OCI-LY1 (cell line): ENCODE results near the gene FABP1.

Experiments
- EZH2 ChIP-seq: fragments of 200-600 bp; sonication (generic), shearing (Covaris generic); IDR thresholded peaks from 2 replicates; pipeline ENCODE4 v1.8.0; 2017; ENCODE audit warnings: borderline replicate concordance, mixed run types, mild to moderate bottlenecking, antibody characterized with exemption, low read length, moderate library complexity, mixed read lengths
- TF ChIP-seq, protein P1 (sequence below): fragments of 200-600 bp; sonication (generic), shearing (Covaris generic); IDR thresholded peaks from 2 replicates; pipeline ENCODE4 v1.5.1; 2017; ENCODE audit warnings: mild to moderate bottlenecking, antibody characterized with exemption, low read length, moderate library complexity, mixed read lengths

DNA sequence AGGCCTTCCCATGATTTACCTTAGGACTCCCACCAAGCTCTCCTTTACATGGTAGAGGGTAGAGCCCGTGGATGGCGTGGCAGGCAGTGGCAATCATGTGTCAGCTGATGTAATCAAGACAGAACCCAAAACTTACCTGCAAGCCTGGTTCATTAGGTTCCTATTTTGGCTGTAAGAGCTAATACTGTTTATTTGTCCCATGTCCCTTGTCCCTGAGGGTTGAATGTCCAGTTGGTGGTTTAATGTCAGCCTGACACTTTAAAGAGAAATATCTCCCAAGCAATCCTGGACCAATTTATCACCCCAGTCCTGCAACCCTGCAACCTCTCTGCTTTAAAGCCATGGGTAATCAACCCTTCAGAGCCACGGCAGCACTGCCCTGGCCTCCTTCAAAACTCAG is 6.0 kb upstream of the FABP1 start:
- TF ChIP-seq, protein P1, sequence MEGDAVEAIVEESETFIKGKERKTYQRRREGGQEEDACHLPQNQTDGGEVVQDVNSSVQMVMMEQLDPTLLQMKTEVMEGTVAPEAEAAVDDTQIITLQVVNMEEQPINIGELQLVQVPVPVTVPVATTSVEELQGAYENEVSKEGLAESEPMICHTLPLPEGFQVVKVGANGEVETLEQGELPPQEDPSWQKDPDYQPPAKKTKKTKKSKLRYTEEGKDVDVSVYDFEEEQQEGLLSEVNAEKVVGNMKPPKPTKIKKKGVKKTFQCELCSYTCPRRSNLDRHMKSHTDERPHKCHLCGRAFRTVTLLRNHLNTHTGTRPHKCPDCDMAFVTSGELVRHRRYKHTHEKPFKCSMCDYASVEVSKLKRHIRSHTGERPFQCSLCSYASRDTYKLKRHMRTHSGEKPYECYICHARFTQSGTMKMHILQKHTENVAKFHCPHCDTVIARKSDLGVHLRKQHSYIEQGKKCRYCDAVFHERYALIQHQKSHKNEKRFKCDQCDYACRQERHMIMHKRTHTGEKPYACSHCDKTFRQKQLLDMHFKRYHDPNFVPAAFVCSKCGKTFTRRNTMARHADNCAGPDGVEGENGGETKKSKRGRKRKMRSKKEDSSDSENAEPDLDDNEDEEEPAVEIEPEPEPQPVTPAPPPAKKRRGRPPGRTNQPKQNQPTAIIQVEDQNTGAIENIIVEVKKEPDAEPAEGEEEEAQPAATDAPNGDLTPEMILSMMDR = no peak
- TF ChIP-seq EZH2 = no peak
